B cell (primary cell): ENCODE measurements around the gene MROH7. TPM values are rescaled to one million over a fixed set of nuclear protein-coding genes. Genes with fewer than 3 reads are reported as not detected.

Source experiments
- ATAC-seq: fragments of 200-7000 bp; cut with Tn5 transposase; one replicate; pipeline ENCODE4 v1.10.0; 2021; ENCODE audit warnings: low read depth, mild to moderate bottlenecking, moderate number of reproducible peaks, moderate library complexity
- CTCF ChIA-PET: fragments of 350-600 bp; sonication (Branson Sonifier 250); formaldehyde crosslinking; loops from one replicate; lab custom pipeline; 2021; ENCODE audit warnings: antibody characterized with exemption, inconsistent platforms; lab: Charles Lee
- POLR2A ChIA-PET: fragments of 350-600 bp; sonication (Branson Sonifier 250); formaldehyde crosslinking; loops from one replicate; lab custom pipeline; 2021; ENCODE audit warnings: antibody characterized with exemption; lab: Charles Lee
- DNase-seq: peaks from one replicate; pipeline ENCODE4 v3.0.0; 2013
- H2AFZ ChIP-seq: 2 replicates; pipeline ENCODE4 v1.6.1; 2012; ENCODE audit warnings: mild to moderate bottlenecking, low read depth, low read length; ENCODE audit not compliant: insufficient read depth, poor library complexity, severe bottlenecking
- H3K27ac ChIP-seq, 2 donors: 1 replicate in 1 of 2; 2 replicates in 1 of 2; pipeline ENCODE4 v1.5.1; 2012 to 2013; ENCODE audit warnings: low read length in 2 of 2, mild to moderate bottlenecking in 2 of 2, moderate library complexity in 1 of 2
- H3K27me3 ChIP-seq, 4 experiments: fragments of 200-600 bp in 1 of 4; sonication (generic) in 1 of 4; replicated peaks in 1 of 4; 1 replicate in 2 of 4; 2 replicates in 2 of 4; pipeline versions ENCODE4 v1.6.1 to v1.7.0; 2013 to 2016; ENCODE audit warnings: low read length in 3 of 4, mild to moderate bottlenecking in 2 of 4, mixed read lengths in 1 of 4, moderate library complexity in 1 of 4; ENCODE audit not compliant: insufficient read depth in 4 of 4, control insufficient read depth in 3 of 4; ENCODE audit errors: control extremely low read depth in 1 of 4
- H3K36me3 ChIP-seq, 2 experiments: replicated peaks in 1 of 2; 1 replicate in 1 of 2; 2 replicates in 1 of 2; pipeline versions ENCODE4 v1.6.1 to v1.7.1; 2013; ENCODE audit warnings: low read length in 1 of 2; ENCODE audit not compliant: insufficient read depth in 2 of 2, control insufficient read depth in 1 of 2; ENCODE audit errors: control extremely low read depth in 1 of 2, extremely low read depth in 1 of 2
- H3K4me1 ChIP-seq, 2 donors: fragments of 200-600 bp in 1 of 2; sonication (generic) in 1 of 2; 1 replicate in 1 of 2; 2 replicates in 1 of 2; pipeline versions ENCODE4 v1.5.1 to v1.6.1; 2013 to 2017; ENCODE audit warnings: low read length in 2 of 2; ENCODE audit not compliant: control insufficient read depth in 2 of 2, insufficient read depth in 2 of 2
- H3K4me2 ChIP-seq: replicated peaks from 2 replicates; pipeline ENCODE3; 2012; ENCODE audit warnings: mild to moderate bottlenecking, low read depth, low read length; ENCODE audit not compliant: poor library complexity, severe bottlenecking
- H3K4me3 ChIP-seq, 5 experiments: fragments of 200-600 bp in 1 of 5; sonication (generic) in 1 of 5; 1 replicate in 3 of 5; 2 replicates in 2 of 5; pipeline versions ENCODE4 v1.5.1 to v1.7.0; 2011 to 2016; ENCODE audit warnings: low read length in 4 of 5, mild to moderate bottlenecking in 4 of 5, low read depth in 2 of 5, control low read depth in 1 of 5, moderate library complexity in 1 of 5; ENCODE audit not compliant: insufficient read depth in 1 of 5; ENCODE audit errors: control extremely low read depth in 1 of 5, extremely low read depth in 1 of 5
- H3K79me2 ChIP-seq: fragments of 200-600 bp; sonication (generic); one replicate; pipeline ENCODE4 v1.6.0; 2016; ENCODE audit warnings: low read length; ENCODE audit not compliant: control insufficient read depth, insufficient read depth
- H3K9ac ChIP-seq: fragments of 200-600 bp; sonication (generic); 2 replicates; pipeline ENCODE4 v1.6.1; 2017; ENCODE audit warnings: mild to moderate bottlenecking, low read length, moderate library complexity
- H3K9me3 ChIP-seq, 3 donors: one replicate each; pipeline versions ENCODE4 v1.6.1 to v1.7.1; 2013; ENCODE audit warnings: low read length in 2 of 3; ENCODE audit not compliant: control insufficient read depth in 2 of 3, insufficient read depth in 1 of 3; ENCODE audit errors: control extremely low read depth in 1 of 3
- H4K20me1 ChIP-seq: 2 replicates; pipeline ENCODE4 v1.6.0; 2012; ENCODE audit warnings: mild to moderate bottlenecking, low read length; ENCODE audit not compliant: insufficient read depth, control insufficient read depth, poor library complexity, severe bottlenecking
- H3K27ac Mint-ChIP-seq: one replicate; pipeline ENCODE4 v1.8.0; 2021; ENCODE audit warnings: mixed read lengths
- H3K27me3 Mint-ChIP-seq: one replicate; pipeline ENCODE4 v1.8.0; 2021; ENCODE audit warnings: mixed read lengths
- H3K4me1 Mint-ChIP-seq: one replicate; pipeline ENCODE4 v1.8.0; 2021; ENCODE audit warnings: mixed read lengths
- H3K4me3 Mint-ChIP-seq: one replicate; pipeline ENCODE4 v1.8.0; 2021; ENCODE audit warnings: mixed read lengths
- H3K9me3 Mint-ChIP-seq: one replicate; pipeline ENCODE4 v1.8.0; 2022; ENCODE audit warnings: mixed read lengths; ENCODE audit not compliant: insufficient read depth
- CTCF ChIP-seq: fragments of 200-600 bp; IDR thresholded peaks from one replicate; pipeline ENCODE4 v1.8.0; 2022; ENCODE audit warnings: antibody characterized with exemption, mild to moderate bottlenecking
- EZH2 ChIP-seq: IDR thresholded peaks from 2 replicates; pipeline ENCODE4 v1.6.1; 2012; ENCODE audit warnings: borderline replicate concordance, low read depth, mild to moderate bottlenecking, moderate library complexity, low read length; ENCODE audit not compliant: insufficient read depth, poor library complexity, severe bottlenecking
- WGBS: methylation state at CpG from one replicate; pipeline ENCODE4 v1.1.5; 2013; ENCODE audit warnings: missing lambda C conversion rate; ENCODE audit not compliant: insufficient coverage; 5-methylcytosine and 5-hydroxymethylcytosine counted together
- intact Hi-C: fragments of 100-400 bp; cut with micrococcal nuclease; formaldehyde crosslinking; loops from one replicate; pipeline ENCODE4 v1.10.0; 2022
- polyA plus RNA-seq: library from polyadenylated mRNA; depleted of rRNA; stranded (reverse); fragments of >200 nt; gene quantifications from 2 replicates; pipeline ENCODE4 v1.2.3, GENCODE V29; 2012
- total RNA-seq, 2 donors: library from RNA; stranded (reverse); fragments of 120-200 nt in 1 of 2; gene quantifications; 1 replicate in 1 of 2; 2 replicates in 1 of 2; pipeline versions ENCODE4 v1.2.3 to v1.2.4, GENCODE V29; 2013 to 2022

The MROH7 gene
- total and polyA plus RNA-seq, 2 donors (not counting 1 experiment from before 2014, with no cell fraction given) = not detected

- Histone ChIP-seq H3K9me3 (no peaks in the 10 kb centered on the region), H3K4me2 (peak within 1 kb of the TSS; percentile 79), H3K4me1 (peaks cover 16 to 17% of the 10 kb centered on the region in 2 donors), H3K27me3 (no peaks in the 10 kb centered on the region), H3K36me3 (peaks cover 0 to 11% of the 10 kb centered on the region in 2 experiments), H4K20me1 (peaks cover 4% of the 10 kb centered on the region), H3K79me2 (peaks cover 28% of the 10 kb centered on the region), H3K9ac (peak within 1 kb of the TSS; percentile 83), H3K27ac (peak within 1 kb of the TSS; percentile 50 to 71), H3K4me3 (peak within 1 kb of the TSS; percentile 81 to 92 (median 91)), H2AFZ (peak within 1 kb of the TSS; percentile 95)
- peak within 1 kb of the TSS; percentile 87 for H3K4me3 Mint-ChIP-seq
- DNase-seq (peak; percentile 91), ATAC-seq (peak; percentile 99)
- ChIA-PET POLR2A (interaction anchor here (1.2 kb wide), 1 partner anchor 85 kb away, joined by 3 read pairs; the partner anchor contains the start of gene TTC22), CTCF (interaction anchor here (1.7 kb wide), 1 partner anchor 85 kb away, joined by 5 read pairs; the partner anchor contains the start of gene TTC22)
- TF ChIP-seq CTCF (no peak), EZH2 (no peak)
- no peaks in the 10 kb centered on the region for H3K27me3 Mint-ChIP-seq
- peak within 1 kb of the TSS; percentile 83 for H3K27ac Mint-ChIP-seq
- WGBS = under 1% methylated on average over 47 of the region's 51 CpGs
- peaks cover 26% of the 10 kb centered on the region for H3K4me1 Mint-ChIP-seq
- H3K9me3 Mint-ChIP-seq = no peaks in the 10 kb centered on the region
- intact Hi-C loops = loop anchor here (1.0 to 2.0 kb wide), 5 partner anchors 49 to 769 kb away; partner anchors contain the start of genes DHCR24, LRRC42, PARS2 and SSBP3
Measured at GRCh38 chr1:54715493-54716298, 74.1 kb downstream of the MROH7 start, which contains the start of gene TTC4. TSS of gene TTC4 (plus strand) at chr1:54715861. CDS start at chr1:54715909, 48 bp downstream.
